Natural killer cell treated with Interleukin-12 subunit alpha and Interleukin-12 subunit beta and Interleukin-15 and Interleukin-18, amount 100 ng/mL, for 72 hours (primary cell): ENCODE measurements around the gene C3orf52. TPM values are rescaled to one million over a fixed set of nuclear protein-coding genes. Genes with fewer than 3 reads are reported as not detected.

Experiments
- ATAC-seq, 2 donors: fragments of 150-1000 bp; cut with Tn5 transposase in 1 of 2; sonication (Bioruptor Pico), chemical (Tn5 transposase) in 1 of 2; 2 replicates each; pipeline ENCODE4 v1.10.0; 2021
- DNase-seq: peaks from one replicate; pipeline ENCODE4 v3.0.0; 2022; ENCODE audit warnings: low spot score
- H3K27ac Mint-ChIP-seq, 2 donors: 1 replicate in 1 of 2; 2 replicates in 1 of 2; pipeline ENCODE4 v1.8.0; 2022; ENCODE audit warnings: mixed read lengths in 2 of 2, mild to moderate bottlenecking in 1 of 2, moderate library complexity in 1 of 2
- H3K27me3 Mint-ChIP-seq, 2 donors: 1 replicate in 1 of 2; 2 replicates in 1 of 2; pipeline ENCODE4 v1.8.0; 2022; ENCODE audit warnings: mixed read lengths in 2 of 2
- H3K36me3 Mint-ChIP-seq: one replicate; pipeline ENCODE4 v1.8.0; 2022; ENCODE audit warnings: mixed read lengths
- H3K4me1 Mint-ChIP-seq, 2 donors: 1 replicate in 1 of 2; 2 replicates in 1 of 2; pipeline ENCODE4 v1.8.0; 2022; ENCODE audit warnings: low read depth in 2 of 2, mixed read lengths in 2 of 2, mild to moderate bottlenecking in 1 of 2
- H3K4me3 Mint-ChIP-seq: one replicate; pipeline ENCODE4 v1.8.0; 2022; ENCODE audit warnings: mixed read lengths
- H3K9me3 Mint-ChIP-seq: 2 replicates; pipeline ENCODE4 v1.8.0; 2022; ENCODE audit warnings: mixed read lengths
- total RNA-seq, 2 donors: library from RNA; stranded (reverse); gene quantifications; one replicate each; pipeline ENCODE4 v1.2.3, GENCODE V29; 2022

Gene C3orf52
- total RNA-seq, 2 donors from 2014 or later: 0.64 to 1.8 TPM

GRCh38 chr3:112129925-112130637 lies 43.9 kb downstream of the C3orf52 start:
- ATAC-seq (no peak), DNase-seq (no peak)
- peaks cover 25 to 54% of the 10 kb centered on the region in 2 donors for H3K4me1 Mint-ChIP-seq
- H3K27ac Mint-ChIP-seq: peak overlapping the region in 1 of 2 donors; percentile 58
- H3K27me3 Mint-ChIP-seq: no peaks in the 10 kb centered on the region
- H3K9me3 Mint-ChIP-seq: no peaks in the 10 kb centered on the region
- H3K4me3 Mint-ChIP-seq: peak overlapping the region; percentile 47
- no peaks in the 10 kb centered on the region for H3K36me3 Mint-ChIP-seq

- H3K36me3 Mint-ChIP-seq: no peaks in the 10 kb centered on the region
- peak overlapping the region in 1 of 2 donors; percentile 58 for H3K27ac Mint-ChIP-seq
- DNase-seq (no peak), ATAC-seq (no peak)
- peaks cover 25 to 55% of the 10 kb centered on the region in 2 donors for H3K4me1 Mint-ChIP-seq
- no peaks in the 10 kb centered on the region for H3K9me3 Mint-ChIP-seq
- H3K4me3 Mint-ChIP-seq: peak overlapping the region; percentile 47
- H3K27me3 Mint-ChIP-seq: no peaks in the 10 kb centered on the region
Measured at GRCh38 chr3:112130638-112130993, 44.4 kb downstream of the C3orf52 start.

GRCh38 chr3:112131111-112131510 lies 44.9 kb downstream of the C3orf52 start:
- ATAC-seq (no peak), DNase-seq (no peak)
- Mint-ChIP-seq H3K36me3 (no peaks in the 10 kb centered on the region), H3K27me3 (no peaks in the 10 kb centered on the region), H3K4me1 (peaks cover 25 to 51% of the 10 kb centered on the region in 2 donors), H3K4me3 (peak overlapping the region; percentile 47), H3K27ac (no peak overlapping the region), H3K9me3 (no peaks in the 10 kb centered on the region)

GRCh38 chr3:112132088-112132487 lies 45.9 kb downstream of the C3orf52 start:
- DNase-seq (no peak), ATAC-seq (no peak)
- no peaks in the 10 kb centered on the region for H3K27me3 Mint-ChIP-seq
- peak overlapping the region in 1 of 2 donors; percentile 67 for H3K27ac Mint-ChIP-seq
- H3K36me3 Mint-ChIP-seq: no peaks in the 10 kb centered on the region
- H3K4me3 Mint-ChIP-seq: peak overlapping the region; percentile 85
- H3K9me3 Mint-ChIP-seq: no peaks in the 10 kb centered on the region
- peaks cover 19 to 42% of the 10 kb centered on the region in 2 donors for H3K4me1 Mint-ChIP-seq

- Mint-ChIP-seq H3K27me3 (no peaks in the 10 kb centered on the region), H3K4me1 (peaks cover 19 to 37% of the 10 kb centered on the region in 2 donors)
- no peak for ATAC-seq
Measured at GRCh38 chr3:112132554-112132953, 46.4 kb downstream of the C3orf52 start.

GRCh38 chr3:112132975-112133448 lies 46.8 kb downstream of the C3orf52 start, which contains the start of gene GCSAM:
Gene GCSAM, minus strand, starts transcription at chr3:112133248. Its CDS starts 128 bp downstream, at chr3:112133120.
- ATAC-seq (peak; percentile 78 to 82), DNase-seq (no peak)
- H3K4me1 Mint-ChIP-seq: peaks cover 19 to 33% of the 10 kb centered on the region in 2 donors
- peaks cover 0 to 3% of the 10 kb centered on the region in 2 donors for H3K27me3 Mint-ChIP-seq
- H3K36me3 Mint-ChIP-seq: no peaks in the 10 kb centered on the region
- peak within 1 kb of the TSS; percentile 50 to 67 for H3K27ac Mint-ChIP-seq
- H3K4me3 Mint-ChIP-seq: peak within 1 kb of the TSS; percentile 85
- H3K9me3 Mint-ChIP-seq: no peaks in the 10 kb centered on the region

More at GRCh38 chr3:112132554-112132953, 46.4 kb downstream of the C3orf52 start:
- no peak for DNase-seq
- Mint-ChIP-seq H3K4me3 (peak overlapping the region; percentile 85), H3K27ac (peak overlapping the region; percentile 50 to 67), H3K36me3 (no peaks in the 10 kb centered on the region), H3K9me3 (no peaks in the 10 kb centered on the region)

- H3K27me3 Mint-ChIP-seq: peaks cover 0 to 3% of the 10 kb centered on the region in 2 donors
- H3K27ac Mint-ChIP-seq: peak overlapping the region; percentile 50 to 67
- no peak for DNase-seq
- H3K36me3 Mint-ChIP-seq: no peaks in the 10 kb centered on the region
- H3K4me1 Mint-ChIP-seq: peaks cover 19 to 27% of the 10 kb centered on the region in 2 donors
- H3K9me3 Mint-ChIP-seq: no peaks in the 10 kb centered on the region
- no peak for ATAC-seq
- H3K4me3 Mint-ChIP-seq: peak overlapping the region; percentile 85
Measured at GRCh38 chr3:112133626-112134334, 47.6 kb downstream of the C3orf52 start.

- H3K27ac Mint-ChIP-seq: peak overlapping the region in 1 of 2 donors; percentile 67
- H3K4me1 Mint-ChIP-seq: peaks cover 17 to 22% of the 10 kb centered on the region in 2 donors
- ATAC-seq: no peak
- H3K36me3 Mint-ChIP-seq: no peaks in the 10 kb centered on the region
- H3K4me3 Mint-ChIP-seq: no peak overlapping the region
- no peak for DNase-seq
- H3K27me3 Mint-ChIP-seq: peaks cover 0 to 3% of the 10 kb centered on the region in 2 donors
- H3K9me3 Mint-ChIP-seq: no peaks in the 10 kb centered on the region
Measured at GRCh38 chr3:112134335-112135124, 48.3 kb downstream of the C3orf52 start.

GRCh38 chr3:112136046-112136445 lies 49.9 kb downstream of the C3orf52 start:
- no peak overlapping the region for H3K27ac Mint-ChIP-seq
- peaks cover 0 to 6% of the 10 kb centered on the region in 2 donors for H3K27me3 Mint-ChIP-seq
- ATAC-seq: no peak
- H3K36me3 Mint-ChIP-seq: no peaks in the 10 kb centered on the region
- H3K4me3 Mint-ChIP-seq: no peak overlapping the region
- H3K9me3 Mint-ChIP-seq: no peaks in the 10 kb centered on the region
- H3K4me1 Mint-ChIP-seq: peaks cover 14 to 17% of the 10 kb centered on the region in 2 donors
- DNase-seq: no peak

GRCh38 chr3:112136959-112137693 lies 50.9 kb downstream of the C3orf52 start:
- H3K27ac Mint-ChIP-seq: no peak overlapping the region
- peaks cover 0 to 6% of the 10 kb centered on the region in 2 donors for H3K27me3 Mint-ChIP-seq
- H3K9me3 Mint-ChIP-seq: no peaks in the 10 kb centered on the region
- no peak for DNase-seq
- no peak for ATAC-seq
- H3K4me3 Mint-ChIP-seq: no peak overlapping the region
- no peaks in the 10 kb centered on the region for H3K36me3 Mint-ChIP-seq
- H3K4me1 Mint-ChIP-seq: peaks cover 14 to 17% of the 10 kb centered on the region in 2 donors

GRCh38 chr3:112137781-112138180 lies 51.6 kb downstream of the C3orf52 start:
- Mint-ChIP-seq H3K4me3 (no peak overlapping the region), H3K27ac (no peak overlapping the region), H3K9me3 (no peaks in the 10 kb centered on the region), H3K4me1 (peaks cover 13 to 15% of the 10 kb centered on the region in 2 donors), H3K27me3 (peaks cover 0 to 6% of the 10 kb centered on the region in 2 donors), H3K36me3 (no peaks in the 10 kb centered on the region)
- no peak for DNase-seq
- no peak for ATAC-seq

GRCh38 chr3:112138219-112138969 lies 52.2 kb downstream of the C3orf52 start:
- Mint-ChIP-seq H3K36me3 (peaks cover under 1% of the 10 kb centered on the region), H3K4me1 (peaks cover 9 to 12% of the 10 kb centered on the region in 2 donors), H3K9me3 (no peaks in the 10 kb centered on the region), H3K27ac (no peak overlapping the region), H3K27me3 (peaks cover 0 to 6% of the 10 kb centered on the region in 2 donors), H3K4me3 (no peak overlapping the region)
- DNase-seq (no peak), ATAC-seq (no peak)
